Ishikawa (cell line): Measurements from ENCODE around the gene BCL2L11.

Experiments
- CEBPB ChIP-seq: IDR thresholded peaks from 2 replicates; pipeline ENCODE4 v1.6.1; 2012
- CREB1 ChIP-seq: IDR thresholded peaks from 2 replicates; pipeline ENCODE4 v1.6.1; 2012; ENCODE audit warnings: low read depth
- EGR1 ChIP-seq: IDR thresholded peaks from 2 replicates; pipeline ENCODE4 v1.6.1; 2012
- EP300 ChIP-seq: IDR thresholded peaks from 2 replicates; pipeline ENCODE4 v1.6.1; 2012; ENCODE audit warnings: borderline replicate concordance
- FOXM1 ChIP-seq: IDR thresholded peaks from 2 replicates; pipeline ENCODE4 v1.6.1; 2012; ENCODE audit warnings: low read depth, borderline replicate concordance
- NFIC ChIP-seq: IDR thresholded peaks from 2 replicates; pipeline ENCODE4 v1.6.1; 2012
- RAD21 ChIP-seq: IDR thresholded peaks from 2 replicates; pipeline ENCODE4 v1.6.1; 2012; ENCODE audit warnings: low read depth
- TAF1 ChIP-seq: IDR thresholded peaks from 2 replicates; pipeline ENCODE4 v1.6.1; 2012; ENCODE audit warnings: low read depth, mild to moderate bottlenecking
- TCF12 ChIP-seq: IDR thresholded peaks from 2 replicates; pipeline ENCODE4 v1.6.1; 2012; ENCODE audit warnings: low read depth
- TEAD4 ChIP-seq: IDR thresholded peaks from 2 replicates; pipeline ENCODE4 v1.6.1; 2012
- YY1 ChIP-seq: IDR thresholded peaks from 2 replicates; pipeline ENCODE4 v1.6.1; 2012; ENCODE audit warnings: low read depth
- ZBTB7A ChIP-seq: IDR thresholded peaks from 2 replicates; pipeline ENCODE4 v1.6.1; 2012; ENCODE audit warnings: low read depth
- TF ChIP-seq, protein P1 (sequence below): IDR thresholded peaks from 2 replicates; pipeline ENCODE4 v1.6.1; 2012
- TF ChIP-seq, protein P2 (sequence below): IDR thresholded peaks from 2 replicates; pipeline ENCODE4 v1.6.1; 2012
- TF ChIP-seq, protein P3 (sequence below): IDR thresholded peaks from 2 replicates; pipeline ENCODE4 v1.6.1; 2012; ENCODE audit warnings: low read depth, mild to moderate bottlenecking

The BCL2L11 gene

DNA sequence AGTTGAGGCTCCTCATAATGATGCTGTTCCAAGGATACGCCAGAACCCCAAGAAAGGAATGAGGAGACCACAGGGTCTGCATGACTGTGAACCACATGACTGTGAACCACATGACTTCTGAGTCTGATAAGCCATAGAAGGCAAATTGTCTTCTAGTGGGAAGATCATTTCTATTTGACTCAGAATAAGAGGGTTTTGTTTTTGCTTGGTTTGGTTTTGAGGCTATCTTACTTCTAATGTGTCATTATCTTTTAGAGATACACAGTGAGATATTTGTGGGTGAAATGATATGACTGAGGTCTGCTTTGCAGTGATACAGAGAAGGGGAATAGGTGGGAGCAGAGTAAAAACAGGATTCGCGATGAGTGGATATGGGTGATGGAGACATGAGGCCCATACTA, 28.9 kb upstream of the BCL2L11 start:
- TF ChIP-seq TEAD4: no peak
- no peak for TF ChIP-seq YY1
- no peak for TF ChIP-seq TCF12
- TF ChIP-seq CREB1: no peak
- TF ChIP-seq NFIC: no peak
- TF ChIP-seq, protein P1, sequence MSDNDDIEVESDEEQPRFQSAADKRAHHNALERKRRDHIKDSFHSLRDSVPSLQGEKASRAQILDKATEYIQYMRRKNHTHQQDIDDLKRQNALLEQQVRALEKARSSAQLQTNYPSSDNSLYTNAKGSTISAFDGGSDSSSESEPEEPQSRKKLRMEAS: no peak
- TF ChIP-seq ZBTB7A: no peak
- TF ChIP-seq, protein P2, sequence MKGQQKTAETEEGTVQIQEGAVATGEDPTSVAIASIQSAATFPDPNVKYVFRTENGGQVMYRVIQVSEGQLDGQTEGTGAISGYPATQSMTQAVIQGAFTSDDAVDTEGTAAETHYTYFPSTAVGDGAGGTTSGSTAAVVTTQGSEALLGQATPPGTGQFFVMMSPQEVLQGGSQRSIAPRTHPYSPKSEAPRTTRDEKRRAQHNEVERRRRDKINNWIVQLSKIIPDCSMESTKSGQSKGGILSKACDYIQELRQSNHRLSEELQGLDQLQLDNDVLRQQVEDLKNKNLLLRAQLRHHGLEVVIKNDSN: no peak
- no peak for TF ChIP-seq CEBPB
- TF ChIP-seq EP300: no peak
- no peak for TF ChIP-seq FOXM1
- no peak for TF ChIP-seq EGR1
- TF ChIP-seq RAD21: no peak

DNA sequence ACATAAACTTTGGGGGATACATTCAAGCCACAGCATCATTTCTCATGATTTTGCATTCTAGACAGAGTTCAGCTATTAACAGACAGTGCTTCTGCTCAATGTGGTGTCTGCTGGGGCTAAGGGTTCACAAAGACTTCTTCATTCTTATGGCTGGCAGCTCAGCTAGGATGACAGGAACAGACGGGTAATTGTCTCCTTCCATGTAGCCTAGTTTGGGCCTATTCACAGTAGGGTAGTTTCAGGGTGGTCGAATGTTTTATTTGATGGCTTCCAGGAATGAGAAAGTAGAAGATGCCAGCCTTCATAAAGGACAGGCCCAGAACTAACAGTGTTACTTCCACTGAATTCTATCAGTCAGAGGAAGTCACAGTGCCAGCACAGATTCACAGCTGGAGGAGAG, 26.0 kb upstream of the BCL2L11 start:
- TF ChIP-seq ZBTB7A (no peak), EP300 (no peak), CREB1 (no peak), EGR1 (no peak), TCF12 (no peak), RAD21 (no peak), FOXM1 (no peak)
- TF ChIP-seq, protein P2: no peak

DNA sequence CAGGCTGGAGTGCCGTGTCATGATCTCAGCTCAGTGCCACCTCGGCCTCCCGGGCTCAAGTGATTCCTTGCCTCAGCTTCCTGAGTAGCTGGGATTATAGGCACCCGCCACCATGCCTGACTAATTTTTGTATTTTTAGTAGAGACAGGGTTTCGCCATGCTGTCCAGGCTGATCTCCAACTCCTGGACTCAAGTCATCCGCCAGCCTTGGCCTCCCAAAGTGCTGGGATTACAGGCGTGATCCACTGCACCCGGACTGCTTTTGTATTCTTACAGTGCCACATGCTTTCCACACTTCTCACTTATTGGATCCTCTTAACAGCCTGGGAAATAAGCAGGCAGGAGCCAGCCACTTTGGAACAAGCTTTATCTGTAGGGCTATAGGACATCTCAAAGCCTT, 25.3 kb upstream of the BCL2L11 start:
- TF ChIP-seq, protein P1: no peak
- TF ChIP-seq, protein P2: no peak
- TF ChIP-seq NFIC: no peak

DNA sequence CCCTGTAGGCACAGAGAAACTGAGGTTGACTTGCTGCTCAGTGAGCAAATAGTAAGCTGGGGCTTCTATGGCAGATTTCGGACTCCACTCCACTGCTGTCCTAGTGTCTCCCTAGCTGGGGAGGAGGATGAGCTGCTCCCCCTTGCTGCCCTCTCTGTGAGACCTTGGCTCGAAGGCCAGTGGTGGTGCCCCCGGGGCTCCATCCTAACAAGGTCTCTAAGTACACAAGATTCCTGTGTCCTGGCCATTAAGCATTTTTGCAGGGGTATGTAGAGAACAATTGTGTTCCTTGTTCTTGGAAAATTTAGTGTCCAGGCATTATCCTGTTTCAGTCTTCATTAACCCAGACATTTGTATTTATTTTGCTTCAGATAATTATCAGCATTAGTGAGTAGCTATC, 21.3 kb upstream of the BCL2L11 start:
- TF ChIP-seq CREB1 (no peak), TCF12 (no peak), YY1 (no peak), FOXM1 (no peak), EGR1 (no peak), EP300 (no peak), CEBPB (no peak), TEAD4 (no peak), RAD21 (no peak), TAF1 (no peak), NFIC (no peak), ZBTB7A (no peak)
- TF ChIP-seq, protein P1: no peak
- TF ChIP-seq, protein P2: no peak
- TF ChIP-seq, protein P3, sequence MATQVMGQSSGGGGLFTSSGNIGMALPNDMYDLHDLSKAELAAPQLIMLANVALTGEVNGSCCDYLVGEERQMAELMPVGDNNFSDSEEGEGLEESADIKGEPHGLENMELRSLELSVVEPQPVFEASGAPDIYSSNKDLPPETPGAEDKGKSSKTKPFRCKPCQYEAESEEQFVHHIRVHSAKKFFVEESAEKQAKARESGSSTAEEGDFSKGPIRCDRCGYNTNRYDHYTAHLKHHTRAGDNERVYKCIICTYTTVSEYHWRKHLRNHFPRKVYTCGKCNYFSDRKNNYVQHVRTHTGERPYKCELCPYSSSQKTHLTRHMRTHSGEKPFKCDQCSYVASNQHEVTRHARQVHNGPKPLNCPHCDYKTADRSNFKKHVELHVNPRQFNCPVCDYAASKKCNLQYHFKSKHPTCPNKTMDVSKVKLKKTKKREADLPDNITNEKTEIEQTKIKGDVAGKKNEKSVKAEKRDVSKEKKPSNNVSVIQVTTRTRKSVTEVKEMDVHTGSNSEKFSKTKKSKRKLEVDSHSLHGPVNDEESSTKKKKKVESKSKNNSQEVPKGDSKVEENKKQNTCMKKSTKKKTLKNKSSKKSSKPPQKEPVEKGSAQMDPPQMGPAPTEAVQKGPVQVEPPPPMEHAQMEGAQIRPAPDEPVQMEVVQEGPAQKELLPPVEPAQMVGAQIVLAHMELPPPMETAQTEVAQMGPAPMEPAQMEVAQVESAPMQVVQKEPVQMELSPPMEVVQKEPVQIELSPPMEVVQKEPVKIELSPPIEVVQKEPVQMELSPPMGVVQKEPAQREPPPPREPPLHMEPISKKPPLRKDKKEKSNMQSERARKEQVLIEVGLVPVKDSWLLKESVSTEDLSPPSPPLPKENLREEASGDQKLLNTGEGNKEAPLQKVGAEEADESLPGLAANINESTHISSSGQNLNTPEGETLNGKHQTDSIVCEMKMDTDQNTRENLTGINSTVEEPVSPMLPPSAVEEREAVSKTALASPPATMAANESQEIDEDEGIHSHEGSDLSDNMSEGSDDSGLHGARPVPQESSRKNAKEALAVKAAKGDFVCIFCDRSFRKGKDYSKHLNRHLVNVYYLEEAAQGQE: no peak

DNA sequence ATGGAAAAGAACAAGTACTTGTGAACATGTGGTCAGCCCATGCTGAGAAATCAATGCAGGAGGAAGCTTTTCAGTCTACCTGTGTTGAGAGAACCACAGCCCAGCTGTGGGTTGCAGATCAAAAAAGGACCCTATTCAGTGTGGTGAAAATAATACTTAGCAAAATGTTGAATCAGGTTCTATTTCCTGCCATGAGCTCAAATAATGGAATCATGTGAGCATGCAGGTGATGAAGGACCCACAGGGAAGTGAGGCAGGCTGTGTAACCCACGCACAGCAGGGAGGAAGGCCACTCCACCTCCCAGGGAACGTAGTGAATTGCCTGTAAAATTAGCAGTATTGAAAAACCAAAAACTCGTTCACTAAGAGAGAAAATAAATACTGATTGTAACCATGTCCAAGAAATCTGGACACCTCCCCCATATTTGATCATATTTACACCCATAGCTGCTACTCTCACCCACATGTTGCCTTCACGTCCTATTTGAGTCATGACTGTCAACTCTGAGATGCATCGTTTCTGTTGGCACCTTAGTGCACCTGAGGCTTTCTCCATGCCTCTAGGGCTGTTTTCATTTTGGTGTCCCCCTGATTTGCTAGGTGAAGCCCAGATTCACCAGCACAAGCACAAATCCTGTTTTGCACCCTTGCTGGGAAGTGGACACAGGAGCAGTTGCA, 20.5 kb upstream of the BCL2L11 start:
- TF ChIP-seq, protein P1: no peak
- TF ChIP-seq ZBTB7A: no peak
- no peak for TF ChIP-seq CEBPB
- no peak for TF ChIP-seq NFIC
- TF ChIP-seq TEAD4: no peak
- no peak for TF ChIP-seq FOXM1
- TF ChIP-seq, protein P3: no peak
- no peak for TF ChIP-seq CREB1
- no peak for TF ChIP-seq TAF1
